Activated CD8-positive, alpha-beta T cell treated with anti-CD3 and anti-CD28 coated beads for 36 hours (primary cell): ENCODE data around the gene HIBCH. TPM values are rescaled to one million over a fixed set of nuclear protein-coding genes. Genes with fewer than 3 reads are reported as not detected.
A peak's percentile ranks its signal among the peaks of the same experiment; 100 is the strongest.

Experiments
- ATAC-seq: fragments of 200-7000 bp; cut with Tn5 transposase; one replicate; pipeline ENCODE4 v1.10.0; 2021; ENCODE audit warnings: mild to moderate bottlenecking, moderate library complexity
- CTCF ChIA-PET: fragments of 350-600 bp; sonication (Branson Sonifier 250); formaldehyde crosslinking; loops from one replicate; lab custom pipeline; 2021; ENCODE audit warnings: antibody characterized with exemption; lab: Charles Lee
- POLR2A ChIA-PET: fragments of 350-600 bp; sonication (Branson Sonifier 250); formaldehyde crosslinking; loops from one replicate; lab custom pipeline; 2021; ENCODE audit warnings: antibody characterized with exemption; lab: Charles Lee
- DNase-seq: peaks from one replicate; pipeline ENCODE4 v3.0.0-alpha.2; 2020
- H3K27ac Mint-ChIP-seq: one replicate; pipeline ENCODE4 v1.8.0; 2021; ENCODE audit warnings: mild to moderate bottlenecking, mixed read lengths
- H3K27me3 Mint-ChIP-seq: one replicate; pipeline ENCODE4 v1.8.0; 2021; ENCODE audit warnings: mixed read lengths
- H3K36me3 Mint-ChIP-seq: one replicate; pipeline ENCODE4 v1.8.0; 2021; ENCODE audit warnings: low read depth, mixed read lengths
- H3K4me1 Mint-ChIP-seq: one replicate; pipeline ENCODE4 v1.8.0; 2021; ENCODE audit warnings: low read depth, mixed read lengths
- H3K4me3 Mint-ChIP-seq: one replicate; pipeline ENCODE4 v1.8.0; 2021; ENCODE audit warnings: mild to moderate bottlenecking, moderate library complexity, mixed read lengths
- H3K9me3 Mint-ChIP-seq: one replicate; pipeline ENCODE4 v1.8.0; 2021; ENCODE audit warnings: mixed read lengths
- CTCF ChIP-seq: fragments of 200-600 bp; IDR thresholded peaks from one replicate; pipeline ENCODE4 v1.8.0; 2022; ENCODE audit warnings: antibody characterized with exemption, mild to moderate bottlenecking
- intact Hi-C: fragments of 100-400 bp; cut with micrococcal nuclease; formaldehyde crosslinking; loops from one replicate; pipeline ENCODE4 v1.10.0; 2022
- total RNA-seq, 2 experiments: library from RNA; stranded (reverse); gene quantifications; one replicate each; pipeline ENCODE4 v1.2.3, GENCODE V29; 2021

Gene HIBCH
- total RNA-seq, 2 experiments from 2014 or later, result 17.6 to 19.3 TPM

- ChIA-PET CTCF (interaction anchor here (0.7 to 1.2 kb wide), 5 partner anchors 15 to 98 kb away, joined by 3 to 6 read pairs (median 3); no protein-coding TSS in a partner anchor), POLR2A (interaction anchor here (0.6 to 1.3 kb wide), 4 partner anchors 9 to 604 kb away, joined by 3 to 4 read pairs (median 3); no protein-coding TSS in a partner anchor)
- Mint-ChIP-seq H3K4me3 (peak overlapping the region; percentile 47), H3K36me3 (no peaks in the 10 kb centered on the region), H3K27me3 (peaks cover 26% of the 10 kb centered on the region), H3K4me1 (peaks cover 8% of the 10 kb centered on the region), H3K27ac (no peak overlapping the region), H3K9me3 (no peaks in the 10 kb centered on the region)
- ATAC-seq (peak; percentile 81), DNase-seq (peak; percentile 29)
- intact Hi-C loops, result no loop called here
- TF ChIP-seq CTCF, result no peak
Measured at GRCh38 chr2:190180313-190181122, 139.1 kb downstream of the HIBCH start.

- no peaks in the 10 kb centered on the region for H3K36me3 Mint-ChIP-seq
- DNase-seq (no peak), ATAC-seq (no peak)
- H3K27me3 Mint-ChIP-seq, result peaks cover 26% of the 10 kb centered on the region
- no peak overlapping the region for H3K27ac Mint-ChIP-seq
- peaks cover 8% of the 10 kb centered on the region for H3K4me1 Mint-ChIP-seq
- intact Hi-C loops, result no loop called here
- ChIA-PET POLR2A (interaction anchor here (0.9 to 1.3 kb wide), 3 partner anchors 8 to 20 kb away, joined by 3 to 4 read pairs (median 3); no protein-coding TSS in a partner anchor), CTCF (interaction anchor here (0.6 to 1.2 kb wide), 5 partner anchors 21 to 97 kb away, joined by 3 to 6 read pairs (median 3); no protein-coding TSS in a partner anchor)
- no peaks in the 10 kb centered on the region for H3K9me3 Mint-ChIP-seq
- H3K4me3 Mint-ChIP-seq, result peak overlapping the region; percentile 42
- peak; percentile 46 for TF ChIP-seq CTCF
Measured at GRCh38 chr2:190179754-190180312, 139.8 kb downstream of the HIBCH start.

GRCh38 chr2:190178066-190178722, 141.4 kb downstream of the HIBCH start:
- Mint-ChIP-seq H3K4me3 (no peak overlapping the region), H3K36me3 (peaks cover 2% of the 10 kb centered on the region), H3K27ac (no peak overlapping the region), H3K27me3 (peaks cover 25% of the 10 kb centered on the region), H3K9me3 (peaks cover 3% of the 10 kb centered on the region), H3K4me1 (peaks cover 8% of the 10 kb centered on the region)
- DNase-seq (no peak), ATAC-seq (no peak)
- ChIA-PET POLR2A (no interaction called here), CTCF (no interaction called here)
- intact Hi-C loops, result no loop called here
- no peak for TF ChIP-seq CTCF

GRCh38 chr2:190177249-190178040, 142.2 kb downstream of the HIBCH start:
- ChIA-PET CTCF (no interaction called here), POLR2A (no interaction called here)
- Mint-ChIP-seq H3K9me3 (peaks cover 3% of the 10 kb centered on the region), H3K27ac (no peak overlapping the region), H3K36me3 (peaks cover 2% of the 10 kb centered on the region), H3K27me3 (peaks cover 25% of the 10 kb centered on the region), H3K4me1 (peaks cover 8% of the 10 kb centered on the region), H3K4me3 (no peak overlapping the region)
- intact Hi-C loops, result no loop called here
- ATAC-seq (no peak), DNase-seq (no peak)
- TF ChIP-seq CTCF, result no peak
